HG02981 (cell line): ENCODE measurements around the gene FGFBP1.

Source experiments
- ATAC-seq: cut with Tn5 transposase; IDR thresholded peaks from one replicate; pipeline ENCODE4 v1.9.1; 2021; ENCODE audit warnings: mild to moderate bottlenecking, moderate library complexity; ENCODE audit not compliant: unreplicated experiment

Gene FGFBP1

DNA sequence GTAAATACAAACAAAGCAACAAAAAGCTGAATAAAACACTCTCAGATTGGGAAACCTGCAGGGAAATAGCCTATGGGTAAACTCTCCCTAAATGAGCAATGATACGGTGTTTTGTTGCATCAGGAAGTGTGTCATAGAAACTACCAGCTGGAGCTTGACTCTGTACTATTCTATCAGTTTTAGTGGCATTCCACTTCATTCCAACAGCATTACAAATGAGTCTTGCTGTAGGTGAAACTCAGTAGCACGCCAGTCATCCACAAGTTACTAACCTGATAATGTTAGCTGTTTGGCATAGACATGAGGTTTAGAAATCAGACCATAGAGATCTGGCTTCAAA is 24.9 kb downstream of the FGFBP1 start:
- no peak for ATAC-seq

DNA sequence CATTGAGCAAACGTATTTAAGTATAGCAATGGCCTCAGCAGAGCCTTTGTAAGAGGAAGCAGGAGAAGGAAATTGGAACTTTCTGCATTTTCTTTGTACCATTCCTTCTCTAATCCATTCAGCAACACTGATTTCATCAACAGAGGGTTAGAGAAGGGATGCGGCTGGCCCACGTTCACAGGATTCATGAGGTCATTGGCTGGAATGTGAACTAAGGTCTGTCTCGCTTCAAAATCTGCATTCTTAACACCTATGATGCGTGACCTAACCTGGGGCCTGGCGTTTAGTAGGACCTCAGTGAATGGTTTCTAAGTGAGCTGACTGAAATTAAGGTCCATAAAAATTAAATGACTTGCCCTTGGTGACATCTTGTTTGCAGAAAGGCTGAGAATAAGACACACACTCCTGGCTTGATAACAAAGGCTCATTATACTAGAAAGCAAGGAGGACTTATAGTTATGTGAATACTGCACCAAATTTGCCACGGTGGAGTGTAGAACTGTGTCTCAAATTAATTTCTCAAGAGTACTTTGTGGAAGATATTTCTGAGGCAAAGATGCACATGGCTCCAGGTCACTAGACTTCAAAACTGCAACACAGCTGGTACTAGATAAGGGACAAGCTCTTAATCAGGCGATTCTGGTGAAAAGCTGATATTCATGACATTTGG is 25.4 kb downstream of the FGFBP1 start:
- no peak for ATAC-seq

DNA sequence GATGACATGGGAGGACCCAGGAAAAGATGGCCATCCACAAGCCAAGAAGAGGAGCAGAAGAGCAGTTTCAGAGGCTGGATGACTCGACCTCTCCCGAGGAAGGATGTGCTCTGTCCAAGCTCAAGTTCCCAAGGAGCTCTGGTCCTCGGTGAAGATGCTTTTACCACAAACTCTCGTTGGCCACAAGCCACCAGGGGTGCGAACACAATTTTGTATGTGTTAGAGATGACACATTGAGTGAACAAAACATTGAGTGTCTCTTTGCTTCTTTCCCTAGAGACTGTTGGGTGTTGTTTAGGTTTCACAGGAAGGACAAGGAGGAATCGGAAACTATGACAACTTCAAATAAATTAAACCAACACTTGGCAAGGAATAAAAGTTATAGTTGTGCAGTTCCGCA is 26.3 kb downstream of the FGFBP1 start:
- ATAC-seq = no peak

DNA sequence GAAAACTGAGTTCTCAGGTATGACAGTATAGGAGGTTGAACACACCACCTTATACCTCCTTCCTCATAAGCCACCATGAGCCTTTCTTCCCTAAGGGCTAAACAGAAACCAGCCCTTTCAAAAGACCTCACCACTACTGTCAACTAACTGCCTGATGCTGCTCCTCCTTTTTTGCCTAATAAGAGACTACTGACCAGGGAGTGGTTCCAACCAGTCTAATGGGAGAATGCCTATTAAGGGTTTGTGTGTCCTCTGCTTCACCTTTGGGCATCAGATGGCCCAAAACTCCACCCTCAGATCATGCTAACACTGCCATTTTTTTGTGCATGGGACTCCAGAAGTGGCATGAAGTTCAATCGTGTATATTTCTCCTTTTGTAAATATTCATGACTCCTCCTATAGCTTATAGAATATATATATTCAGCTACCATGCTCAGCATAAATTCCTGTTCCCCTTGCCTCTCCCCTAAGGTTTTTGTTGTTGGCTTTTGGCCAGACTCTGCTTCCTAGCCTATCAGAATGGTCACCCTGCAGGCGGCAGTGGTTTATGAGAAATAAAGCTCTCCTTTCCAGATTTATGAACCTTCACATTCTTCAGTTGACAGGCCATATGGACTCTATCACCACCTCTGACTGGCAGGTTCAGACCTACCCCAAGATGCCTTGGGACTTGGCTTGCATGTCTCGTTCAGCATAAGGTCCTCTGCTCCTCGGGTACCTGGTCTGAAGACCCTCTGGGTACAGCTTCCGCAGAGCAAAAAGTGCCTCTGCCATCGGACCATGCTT is 28.2 kb downstream of the FGFBP1 start:
- ATAC-seq = no peak

DNA sequence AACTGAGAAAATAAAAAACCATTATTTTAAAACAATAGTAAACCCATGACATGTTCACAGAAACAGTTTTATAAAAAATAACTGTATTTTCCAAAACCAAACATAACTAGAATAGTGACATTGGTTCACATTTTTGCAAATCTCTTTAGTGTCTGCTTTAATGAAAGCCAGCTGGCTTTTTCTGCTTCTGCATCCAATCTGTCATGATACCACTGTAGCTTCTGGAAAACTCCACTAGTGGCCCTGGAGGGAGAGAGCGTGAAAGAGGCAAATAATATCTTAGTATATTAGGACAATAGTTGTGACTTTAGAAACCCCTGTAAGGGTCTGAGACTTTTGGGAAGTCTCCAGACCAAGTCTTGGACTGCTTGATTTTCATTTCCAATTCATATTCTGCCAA is 31.1 kb downstream of the FGFBP1 start:
- no peak for ATAC-seq

DNA sequence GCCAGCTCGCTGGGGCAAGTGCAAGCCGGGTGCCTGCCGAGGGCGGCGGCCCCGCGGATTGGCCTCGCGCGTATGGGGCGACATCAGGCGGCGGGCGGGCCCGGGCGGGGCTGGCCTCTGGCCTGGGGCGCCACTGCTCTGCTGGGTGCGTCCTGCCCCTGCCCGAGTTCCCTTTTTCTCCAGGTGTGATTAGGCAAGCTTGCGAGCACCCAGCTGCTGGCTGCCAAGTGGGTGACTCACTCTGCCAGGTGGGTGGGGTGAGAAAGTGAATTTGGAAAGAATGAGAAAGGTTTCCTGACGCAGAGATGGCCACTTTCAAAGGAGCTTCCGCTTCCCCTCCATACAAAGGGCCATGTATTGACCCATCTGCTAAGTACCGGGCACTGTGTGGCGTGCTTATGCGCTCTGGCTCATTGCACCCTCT is 32.5 kb downstream of the FGFBP1 start:
- no peak for ATAC-seq

DNA sequence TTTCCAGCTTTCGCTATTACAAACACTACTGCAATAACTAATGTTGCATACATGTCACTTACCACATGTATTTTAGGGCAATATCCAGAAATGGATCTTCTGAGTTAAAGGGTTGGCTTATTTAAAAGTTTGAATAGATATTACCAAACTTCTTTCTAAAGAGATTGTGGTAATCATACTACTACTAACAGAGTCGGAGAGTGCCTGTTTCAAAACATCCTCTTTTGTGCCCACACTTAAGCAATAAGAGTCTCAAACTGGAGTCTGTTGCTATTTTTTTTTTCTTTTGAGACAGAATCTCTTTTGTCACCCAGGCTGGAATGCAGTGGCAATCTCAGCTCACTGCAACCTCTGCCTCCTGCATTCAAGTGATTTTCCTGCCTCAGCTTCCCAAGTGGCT is 35.8 kb downstream of the FGFBP1 start:
- ATAC-seq = no peak

DNA sequence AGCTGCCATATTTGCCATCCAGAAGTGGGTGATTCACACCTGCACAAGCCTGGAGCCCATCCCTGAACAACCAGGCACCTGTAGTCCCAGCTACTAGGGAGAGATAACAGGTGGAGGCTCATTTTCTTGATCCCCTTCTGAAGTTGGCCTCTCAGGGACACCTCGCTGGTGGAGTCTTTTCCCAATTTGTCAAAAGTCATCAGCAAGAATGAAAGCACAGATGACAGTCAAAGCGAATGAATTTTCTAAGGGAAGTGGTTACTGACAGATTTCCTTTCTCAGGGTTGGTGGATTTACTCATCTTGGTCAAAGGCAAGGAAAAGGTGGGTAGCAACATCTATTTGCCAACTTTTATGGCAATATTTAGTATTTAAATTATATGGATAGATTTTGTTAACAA is 36.5 kb downstream of the FGFBP1 start:
- ATAC-seq = no peak

DNA sequence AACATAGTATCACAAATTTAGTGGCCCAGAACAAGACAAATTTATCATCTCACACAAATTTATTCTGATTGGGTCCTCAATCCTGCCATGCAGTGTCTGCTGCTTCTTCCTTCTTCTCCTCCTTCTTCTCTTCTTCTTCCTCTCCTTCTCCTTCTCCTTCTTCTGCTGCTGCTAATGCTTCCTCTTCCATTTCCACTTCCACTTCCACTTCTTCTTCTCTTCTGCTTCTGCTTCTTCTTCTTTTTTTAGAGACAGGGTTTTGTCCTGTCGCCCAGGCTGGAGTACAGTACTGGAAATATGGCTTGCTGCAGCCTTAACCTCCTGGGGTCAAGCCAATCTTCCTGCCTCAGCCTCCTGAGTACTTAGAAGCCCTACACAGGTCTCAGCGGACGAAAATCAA is 37.5 kb downstream of the FGFBP1 start:
- ATAC-seq = no peak

DNA sequence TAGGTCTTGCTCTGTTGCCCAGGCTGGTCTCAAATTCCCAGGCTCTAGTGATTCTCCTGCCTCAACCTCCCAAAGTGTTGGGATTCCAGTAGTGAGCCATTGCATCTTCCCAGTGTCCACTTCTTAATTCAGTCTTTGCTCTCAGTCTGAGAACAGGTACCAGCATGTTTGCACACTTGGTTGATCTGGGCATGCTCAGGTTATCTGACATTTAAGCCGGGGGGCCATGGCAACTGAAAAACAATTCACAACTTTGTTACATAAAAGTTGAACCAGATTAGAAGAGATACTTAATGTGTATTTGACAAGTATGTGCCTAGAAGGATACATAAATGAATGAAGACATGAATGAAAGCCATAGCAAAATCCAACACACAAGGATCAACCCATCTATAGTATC is 39.0 kb downstream of the FGFBP1 start:
- no peak for ATAC-seq

DNA sequence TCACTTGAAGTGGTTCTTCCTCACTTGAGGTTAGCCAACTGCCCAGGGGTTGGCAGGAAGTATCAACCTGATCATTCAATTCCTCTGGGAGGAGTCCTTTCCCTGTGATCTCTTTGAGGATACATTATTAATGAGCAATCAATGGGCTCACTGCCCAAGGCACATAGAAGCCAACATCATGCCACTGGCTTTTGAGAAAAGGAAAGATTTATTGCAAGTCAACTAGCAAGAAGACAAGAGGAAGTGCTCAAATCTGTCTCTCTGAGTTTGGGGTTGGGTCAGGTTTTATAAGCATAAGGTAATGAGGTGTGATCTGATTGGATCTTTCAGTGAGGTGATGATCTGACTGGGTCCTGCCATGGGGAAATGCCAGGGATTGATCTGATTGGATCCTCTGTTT is 39.6 kb downstream of the FGFBP1 start:
- no peak for ATAC-seq

DNA sequence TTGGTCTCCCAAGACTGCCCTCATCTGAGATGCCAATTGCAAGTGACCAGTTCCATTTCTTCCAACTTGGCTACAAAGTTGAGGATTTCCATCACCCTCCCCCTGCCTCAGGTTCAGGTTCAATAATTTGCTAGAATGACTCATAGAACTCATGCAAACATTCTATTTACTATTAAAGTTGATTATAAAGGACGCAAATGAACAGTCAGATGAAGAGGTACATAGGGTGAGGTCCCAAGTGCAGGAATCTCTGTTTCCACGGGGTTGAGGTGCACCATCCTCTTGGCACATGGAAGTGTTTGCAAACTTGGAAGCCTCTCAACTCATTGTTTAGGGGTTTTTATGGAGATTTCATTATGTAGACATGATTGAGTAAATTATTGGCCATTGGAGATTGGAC is 41.0 kb downstream of the FGFBP1 start:
- ATAC-seq = no peak

DNA sequence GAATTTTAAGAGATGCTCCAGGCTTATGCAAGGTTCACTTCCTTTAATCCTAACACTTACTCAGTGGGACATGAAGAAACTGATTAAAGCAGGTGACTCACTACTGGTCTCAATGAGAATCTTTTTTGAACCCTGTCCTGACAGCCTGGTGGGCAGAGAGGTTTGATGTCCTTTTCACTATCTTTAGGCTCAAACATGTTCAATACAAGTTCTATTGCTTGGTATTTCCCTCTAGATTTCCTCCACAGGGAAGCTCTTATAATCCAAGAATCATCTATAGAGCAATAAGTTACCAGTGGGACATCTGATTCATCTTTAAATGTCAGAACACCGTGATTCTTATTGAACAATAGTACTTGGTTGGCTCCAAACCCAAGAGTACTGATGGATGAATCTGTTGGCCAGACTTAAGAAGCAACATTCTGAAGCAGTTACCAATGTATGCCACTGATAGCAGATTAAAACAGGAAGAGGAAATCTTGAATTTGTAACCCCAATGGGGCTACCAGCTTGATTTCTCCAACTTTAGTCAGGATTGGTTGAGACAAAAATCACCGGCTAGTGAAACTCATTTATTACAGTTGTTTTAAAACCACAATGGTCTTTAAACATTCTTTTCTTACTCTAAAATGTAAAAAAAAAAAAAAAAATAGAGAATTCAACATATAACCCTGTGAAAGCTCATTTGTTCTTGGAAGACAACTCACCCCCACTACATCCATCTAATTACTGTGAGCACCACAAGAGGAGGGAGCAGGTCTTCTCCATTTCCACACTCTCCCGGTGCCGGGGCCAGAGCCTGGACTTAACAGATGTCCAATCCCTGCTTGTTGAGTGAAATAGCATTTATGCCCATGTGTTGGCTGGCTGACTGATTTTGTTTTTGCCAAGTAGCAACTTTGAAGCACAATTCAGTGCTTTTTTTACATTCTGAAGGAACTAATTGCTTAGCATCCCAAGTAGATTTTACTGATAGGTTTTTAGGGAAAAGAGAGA is 43.3 kb downstream of the FGFBP1 start:
- ATAC-seq = no peak

DNA sequence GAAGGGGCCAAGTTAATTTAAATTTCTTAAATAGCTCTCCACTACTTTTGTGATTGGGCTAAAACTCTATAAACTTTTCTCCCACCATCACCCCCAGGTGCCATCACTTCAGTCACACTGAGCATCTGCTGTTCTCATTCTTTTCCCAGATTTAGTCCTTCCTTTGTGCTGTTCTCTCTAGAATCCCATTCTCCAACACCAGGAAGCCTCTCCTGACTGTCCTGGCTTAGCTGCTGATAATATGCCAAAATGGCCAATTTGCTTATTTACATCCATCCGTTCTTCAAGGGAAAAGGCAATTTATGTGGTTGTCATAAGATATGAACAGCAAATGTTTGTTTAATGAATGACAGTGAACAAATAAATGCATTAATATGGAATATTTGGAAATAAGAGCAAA is 44.1 kb downstream of the FGFBP1 start:
- no peak for ATAC-seq

DNA sequence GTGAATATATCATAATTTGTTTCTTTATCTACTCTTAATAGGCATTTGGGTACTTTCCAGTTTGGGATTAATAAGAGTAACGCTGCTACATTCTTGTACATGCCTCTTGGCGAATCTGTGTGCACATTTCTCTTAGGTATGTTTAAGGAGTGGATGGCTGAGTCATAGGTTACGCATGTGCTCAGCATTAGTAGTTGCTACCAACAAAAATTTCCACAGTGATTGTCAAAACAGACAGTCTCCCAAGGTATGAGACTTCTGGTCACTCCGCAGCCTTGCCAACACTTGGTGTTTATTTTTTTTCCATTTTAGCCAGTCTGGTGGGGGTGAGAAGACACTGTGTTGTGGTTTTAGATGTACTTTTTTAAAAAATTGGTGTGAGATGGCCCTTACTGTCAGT is 44.6 kb downstream of the FGFBP1 start:
- no peak for ATAC-seq

DNA sequence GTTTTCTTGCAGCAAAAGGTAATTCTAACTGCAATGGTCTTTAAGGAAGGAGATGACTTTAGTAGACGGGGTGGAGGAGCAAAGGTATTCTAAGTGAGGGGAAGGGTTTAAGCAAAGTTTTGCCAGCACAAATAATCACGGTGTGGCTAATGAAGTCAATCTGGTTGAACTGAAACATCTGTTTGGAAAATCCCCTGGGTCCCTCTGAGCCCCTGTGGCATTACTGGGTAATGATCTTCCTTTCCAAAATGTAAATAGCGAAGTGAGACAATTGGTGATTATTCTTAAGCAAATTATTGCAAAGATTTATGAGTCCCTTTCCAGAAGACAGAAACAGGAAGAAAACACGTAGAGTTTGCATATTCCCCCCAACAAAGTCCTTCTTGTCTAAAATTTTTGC is 47.2 kb downstream of the FGFBP1 start:
- peak; percentile 46 for ATAC-seq

DNA sequence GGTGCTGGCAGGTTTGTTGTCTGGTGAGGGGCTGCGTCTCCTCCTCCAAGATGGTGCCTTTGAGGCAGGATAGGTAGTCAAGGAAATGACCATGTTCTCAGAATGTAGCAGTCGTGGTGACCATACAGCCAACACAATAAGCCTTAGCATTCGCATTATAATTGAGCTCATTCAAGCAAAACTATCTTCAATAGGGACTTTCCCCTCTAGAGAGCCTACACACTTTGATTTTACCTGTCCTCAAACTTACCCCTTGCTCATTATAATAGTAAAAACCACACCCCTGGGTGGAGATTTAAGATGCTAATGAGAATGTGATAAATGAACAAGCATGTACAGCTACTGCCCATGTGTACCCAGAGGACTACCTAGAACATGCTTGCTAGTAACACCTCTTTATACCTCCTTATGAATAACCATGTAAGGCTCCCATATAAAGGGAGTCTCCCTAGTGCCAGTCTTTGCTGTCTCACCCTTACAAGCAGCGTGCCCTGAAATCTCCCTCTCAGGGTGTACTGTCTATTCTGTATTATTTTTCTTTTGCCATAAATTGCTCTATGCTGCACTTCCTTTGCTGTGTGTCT is 48.2 kb downstream of the FGFBP1 start:
- no peak for ATAC-seq

DNA sequence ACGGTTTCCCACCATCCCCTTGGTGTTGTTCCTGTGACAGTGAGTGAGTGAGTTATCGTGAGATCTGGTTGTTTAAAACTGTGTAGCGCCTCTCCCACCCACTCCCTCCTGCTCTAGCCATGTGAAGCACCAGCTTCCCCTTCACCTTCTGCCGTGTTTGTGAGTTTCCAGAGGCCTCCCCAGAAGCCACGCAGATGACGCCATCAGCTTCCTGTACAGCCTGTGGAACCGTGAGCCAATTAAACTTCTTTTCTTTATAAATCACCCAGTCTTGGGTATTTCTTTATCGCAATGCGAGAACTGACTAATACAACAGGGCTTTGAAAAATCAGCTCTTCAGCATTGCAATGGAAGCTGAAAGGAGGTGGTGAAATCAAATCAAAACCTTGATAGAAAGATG is 50.0 kb downstream of the FGFBP1 start:
- no peak for ATAC-seq
